Keratinocyte (primary cell): Measurements from ENCODE around the gene COIL. TPM values are rescaled to one million over a fixed set of nuclear protein-coding genes. Genes with fewer than 3 reads are reported as not detected.
A peak's percentile ranks its signal among the peaks of the same experiment; 100 is the strongest.

ENCODE experiments used
- DNase-seq: peaks from one replicate; pipeline ENCODE4 v3.0.0-alpha.2; 2011; ENCODE audit warnings: low read depth, missing footprints, low spot score
- FAIRE-seq: peaks from 2 replicates; lab custom pipeline; 2011; peaks lifted over from hg19 to GRCh38; lab: Jason Lieb, UNC
- H2AFZ ChIP-seq: 2 replicates; pipeline ENCODE4 v1.6.0; 2012; ENCODE audit warnings: low read length, control low read depth, inconsistent platforms; ENCODE audit not compliant: control insufficient read depth
- H3K27ac ChIP-seq: 2 replicates; pipeline ENCODE4 v1.5.1; 2011; ENCODE audit warnings: low read length; ENCODE audit not compliant: control insufficient read depth, insufficient read depth
- H3K27me3 ChIP-seq: 3 replicates; pipeline ENCODE4 v1.6.0; 2011; ENCODE audit warnings: low read length; ENCODE audit not compliant: control insufficient read depth, insufficient read depth; ENCODE audit errors: extremely low read depth
- H3K36me3 ChIP-seq, 2 experiments: 2 replicates in 1 of 2; 3 replicates in 1 of 2; pipeline ENCODE4 v1.5.1; 2011; ENCODE audit warnings: low read length in 2 of 2, mild to moderate bottlenecking in 1 of 2; ENCODE audit not compliant: control insufficient read depth in 2 of 2, insufficient read depth in 2 of 2; ENCODE audit errors: extremely low read depth in 1 of 2
- H3K4me1 ChIP-seq: 3 replicates; pipeline ENCODE4 v1.5.1; 2011; ENCODE audit warnings: low read length; ENCODE audit not compliant: control insufficient read depth, insufficient read depth; ENCODE audit errors: extremely low read depth
- H3K4me2 ChIP-seq: 3 replicates; pipeline ENCODE4 v1.6.0; 2011; ENCODE audit warnings: low read depth, low read length; ENCODE audit not compliant: control insufficient read depth, insufficient read depth; ENCODE audit errors: extremely low read depth
- H3K4me3 ChIP-seq, 3 experiments: fragments of 200-600 bp in 1 of 3; sonication (generic) in 1 of 3; 2 replicates in 2 of 3; 3 replicates in 1 of 3; pipeline ENCODE4 v1.5.1; 2011 to 2016; ENCODE audit warnings: low read length in 3 of 3, mild to moderate bottlenecking in 3 of 3, control low read depth in 2 of 3, inconsistent platforms in 1 of 3, low read depth in 1 of 3, mixed read lengths in 1 of 3, mixed run types in 1 of 3, moderate library complexity in 1 of 3; ENCODE audit not compliant: control insufficient read depth in 2 of 3, insufficient read depth in 2 of 3; ENCODE audit errors: extremely low read depth in 1 of 3
- H3K79me2 ChIP-seq: 2 replicates; pipeline ENCODE4 v1.6.0; 2012; ENCODE audit warnings: low read length; ENCODE audit not compliant: control insufficient read depth, insufficient read depth
- H3K9ac ChIP-seq: 3 replicates; pipeline ENCODE4 v1.6.0; 2011; ENCODE audit warnings: low read length; ENCODE audit not compliant: control insufficient read depth, insufficient read depth; ENCODE audit errors: extremely low read depth
- H3K9me1 ChIP-seq: 3 replicates; pipeline ENCODE4 v1.6.0; 2011; ENCODE audit warnings: low read length; ENCODE audit not compliant: control insufficient read depth, insufficient read depth; ENCODE audit errors: extremely low read depth
- H3K9me3 ChIP-seq: 2 replicates; pipeline ENCODE4 v1.5.1; 2012; ENCODE audit warnings: low read depth, low read length; ENCODE audit not compliant: control insufficient read depth
- H4K20me1 ChIP-seq: 3 replicates; pipeline ENCODE4 v1.6.0; 2011; ENCODE audit warnings: low read length; ENCODE audit not compliant: control insufficient read depth, insufficient read depth; ENCODE audit errors: extremely low read depth
- CTCF ChIP-seq, 3 experiments: IDR thresholded peaks in 1 of 3; conservative IDR thresholded peaks in 1 of 3; optimal IDR thresholded peaks in 1 of 3; 2 replicates in 2 of 3; 3 replicates in 1 of 3; pipeline versions ENCODE3 to v1.5.1; 2011; ENCODE audit warnings: low read length in 3 of 3, mild to moderate bottlenecking in 3 of 3, moderate library complexity in 2 of 3, control low read depth in 1 of 3, inconsistent platforms in 1 of 3; ENCODE audit not compliant: insufficient read depth in 2 of 3; ENCODE audit errors: extremely low read depth in 1 of 3
- EZH2 ChIP-seq: IDR thresholded peaks from one replicate; pipeline ENCODE4 v1.6.1; 2012; ENCODE audit warnings: inconsistent platforms, mild to moderate bottlenecking, low read length, moderate library complexity
- dilution Hi-C: fragments of 300-500 bp; cut with MboI; formaldehyde crosslinking; loops from one replicate; pipeline ENCODE4 v1.7.0; 2020; ENCODE audit warnings: low sequenced_read_pairs; ENCODE audit not compliant: extremely low pct_ligation_motif_present
- polyA plus RNA-seq, 5 experiments: library from polyadenylated mRNA; depleted of rRNA in 3 of 5; stranded (reverse) in 3 of 5; stranded (forward) in 1 of 5; unstranded in 1 of 5; fragments of >200 nt; gene quantifications; 1 replicate in 1 of 5; 2 replicates in 3 of 5; 3 replicates in 1 of 5; pipeline versions ENCODE4 v1.2.1 to v1.2.3, GENCODE V29; 2011 to 2012; ENCODE audit warnings: missing spikeins in 2 of 5, low read depth in 1 of 5, low replicate concordance in 1 of 5

Gene COIL
- polyA plus RNA-seq, 1 donor (not counting 4 experiments of a cell fraction or from before 2014, with no cell fraction given), result 11.6 TPM

- Histone ChIP-seq H3K9me3 (no peaks in the 10 kb centered on the region), H3K9ac (no peak overlapping the region), H3K36me3 (no peaks in the 10 kb centered on the region), H3K27me3 (no peaks in the 10 kb centered on the region), H3K9me1 (no peaks in the 10 kb centered on the region), H3K4me3 (no peak overlapping the region), H3K79me2 (no peaks in the 10 kb centered on the region), H4K20me1 (no peaks in the 10 kb centered on the region), H3K27ac (no peak overlapping the region), H3K4me1 (no peaks in the 10 kb centered on the region), H3K4me2 (peak overlapping the region; percentile 64), H2AFZ (peak overlapping the region; percentile 60)
- TF ChIP-seq CTCF (optimal IDR thresholded peaks at IDR 0.05 in 1 of 3, IDR thresholded peaks at IDR 0.05 in 1 of 3, conservative IDR thresholded peaks at IDR 0.05 in 1 of 3; ENCODE audit: extremely low read depth in 1 of 3, insufficient read depth in 2 of 3, low read length in 3 of 3) (peak; percentile 78 to 87 (median 84)), EZH2 (no peak)
- dilution Hi-C loops, result no loop called here
- peak; percentile 69 for FAIRE-seq
- DNase-seq, result peak; percentile 9
Measured at GRCh38 chr17:57009737-57010445, 49.0 kb upstream of the COIL start.

- Histone ChIP-seq H3K9me1 (no peaks in the 10 kb centered on the region), H3K36me3 (no peaks in the 10 kb centered on the region), H3K4me2 (no peak overlapping the region), H3K79me2 (no peaks in the 10 kb centered on the region), H3K27me3 (no peaks in the 10 kb centered on the region), H3K4me3 (no peak overlapping the region), H3K9ac (no peak overlapping the region), H4K20me1 (no peaks in the 10 kb centered on the region), H3K27ac (no peak overlapping the region), H2AFZ (no peak overlapping the region), H3K9me3 (no peaks in the 10 kb centered on the region), H3K4me1 (no peaks in the 10 kb centered on the region)
- FAIRE-seq, result no peak
- dilution Hi-C loops, result no loop called here
- DNase-seq, result no peak
- no peak for TF ChIP-seq CTCF (optimal IDR thresholded peaks at IDR 0.05 in 1 of 3, IDR thresholded peaks at IDR 0.05 in 1 of 3, conservative IDR thresholded peaks at IDR 0.05 in 1 of 3; ENCODE audit: extremely low read depth in 1 of 3, insufficient read depth in 2 of 3, low read length in 3 of 3)
- no peak for TF ChIP-seq EZH2
Measured at GRCh38 chr17:57008958-57009357, 48.1 kb upstream of the COIL start.
